CD4-positive, alpha-beta T cell treated with Interleukin-4 for 1 hour (primary cell): ENCODE measurements around the gene KLF7.
A peak's percentile ranks its signal among the peaks of the same experiment; 100 is the strongest.

Experiments used
- DNase-seq, 2 donors: peaks; one replicate each; pipeline ENCODE4 v3.0.0-alpha.2; 2020 to 2022

The KLF7 gene

DNA sequence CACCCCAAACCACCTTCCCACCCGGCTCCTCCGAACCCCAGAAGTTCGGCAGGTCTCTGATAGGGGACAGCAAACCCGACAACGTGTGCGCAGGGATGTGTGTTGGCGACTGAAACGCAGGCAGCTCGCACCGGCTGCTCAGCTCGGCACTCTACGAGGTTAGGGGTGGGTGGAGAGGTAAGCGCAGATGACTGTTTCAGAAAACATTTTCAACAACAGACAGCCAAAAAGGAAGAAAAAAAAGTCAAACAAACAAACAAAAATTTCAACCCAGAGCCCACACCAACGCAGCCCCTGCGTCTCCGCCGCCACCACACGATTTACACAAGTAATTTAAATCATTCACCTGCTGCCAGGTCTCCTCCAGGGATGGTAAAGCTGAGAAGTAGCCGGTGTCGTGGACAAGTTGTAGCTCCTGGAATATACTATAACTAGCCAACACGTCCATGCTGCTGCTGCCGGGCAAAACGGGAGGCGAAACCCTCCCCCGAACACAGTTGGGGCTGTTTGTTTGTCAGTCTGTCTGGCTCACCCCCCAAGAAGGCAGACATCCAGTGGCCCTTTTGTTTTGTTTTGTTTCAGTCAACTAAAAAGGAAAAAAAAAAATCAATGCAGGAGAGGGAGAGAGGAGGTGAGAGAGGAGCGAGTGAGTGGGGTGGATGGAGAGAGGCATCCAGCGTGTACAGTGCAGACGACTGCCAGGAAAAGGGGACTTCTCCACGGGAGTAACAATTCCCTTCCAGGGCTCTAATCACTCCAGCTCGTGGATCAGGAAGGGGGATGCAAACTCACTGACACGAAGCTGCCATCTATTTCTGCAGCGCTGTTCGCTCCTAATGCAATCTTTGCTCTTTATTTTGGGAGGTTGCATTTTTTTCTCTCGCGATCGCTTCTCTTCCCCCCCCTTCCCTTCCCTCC lies at the start of gene KLF7:
Gene KLF7, minus strand, starts transcription at position 828 of the 918 bp plus-strand sequence. Its CDS starts 380 bp downstream, at position 448.
- DNase-seq = peak; percentile 57 to 68

DNA sequence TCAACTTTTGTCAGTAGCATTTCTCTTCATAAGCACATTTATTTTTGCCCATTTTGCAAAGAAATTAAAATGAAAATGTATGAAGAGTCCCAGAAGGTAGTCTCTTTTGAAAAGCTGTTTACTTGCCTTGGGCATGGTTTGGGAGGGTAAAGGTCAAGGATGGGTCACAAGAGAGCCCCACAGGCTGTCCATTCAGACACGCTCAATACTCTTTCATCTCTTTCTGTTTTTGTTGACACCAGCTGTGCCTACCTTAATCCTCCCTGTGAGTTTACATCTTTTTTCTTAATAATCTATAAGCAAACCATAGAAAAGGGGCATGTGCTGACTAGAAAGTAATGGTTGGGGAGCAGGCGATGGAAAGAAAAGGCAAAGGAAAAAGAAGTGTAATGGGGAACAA lies 49.6 kb upstream of the KLF7 start:
- no peak for DNase-seq

DNA sequence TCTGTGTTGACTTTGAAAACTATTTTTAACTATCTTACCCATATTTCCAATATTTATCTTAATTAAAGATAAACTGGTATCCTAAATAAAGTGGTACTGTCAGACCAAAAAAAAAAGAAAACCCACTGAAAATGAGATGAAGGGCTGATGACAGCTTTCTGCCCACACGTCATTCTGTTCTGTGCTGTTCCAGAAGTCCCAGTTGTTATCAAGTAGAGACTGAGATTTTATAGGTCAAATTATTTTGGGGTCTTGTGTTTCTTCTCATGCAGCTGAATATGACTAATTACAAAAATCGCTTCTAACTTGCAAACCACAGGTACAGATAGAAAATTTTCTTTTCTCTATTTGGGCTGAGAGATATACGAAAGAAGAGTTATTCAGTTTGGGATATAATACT lies 48.7 kb upstream of the KLF7 start:
- no peak for DNase-seq

DNA sequence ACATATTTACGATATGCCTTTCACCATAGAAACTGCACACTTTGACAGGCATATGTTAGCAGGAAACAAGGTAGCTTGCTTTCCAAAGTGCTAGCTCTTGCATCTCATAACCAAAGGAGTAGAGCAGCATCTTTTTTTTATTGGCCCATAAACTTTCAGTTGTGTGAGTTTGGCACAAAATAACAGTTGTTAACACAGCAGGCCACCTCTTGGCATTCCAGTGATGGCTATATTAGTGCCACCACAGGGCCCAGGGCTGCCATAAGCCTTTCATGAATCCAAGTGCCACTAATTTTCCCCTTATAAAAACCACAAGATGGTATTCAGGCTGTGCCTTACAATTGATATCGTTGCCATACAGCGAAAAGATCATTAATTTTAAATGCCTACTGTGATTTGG lies 40.3 kb upstream of the KLF7 start:
- no peak for DNase-seq

DNA sequence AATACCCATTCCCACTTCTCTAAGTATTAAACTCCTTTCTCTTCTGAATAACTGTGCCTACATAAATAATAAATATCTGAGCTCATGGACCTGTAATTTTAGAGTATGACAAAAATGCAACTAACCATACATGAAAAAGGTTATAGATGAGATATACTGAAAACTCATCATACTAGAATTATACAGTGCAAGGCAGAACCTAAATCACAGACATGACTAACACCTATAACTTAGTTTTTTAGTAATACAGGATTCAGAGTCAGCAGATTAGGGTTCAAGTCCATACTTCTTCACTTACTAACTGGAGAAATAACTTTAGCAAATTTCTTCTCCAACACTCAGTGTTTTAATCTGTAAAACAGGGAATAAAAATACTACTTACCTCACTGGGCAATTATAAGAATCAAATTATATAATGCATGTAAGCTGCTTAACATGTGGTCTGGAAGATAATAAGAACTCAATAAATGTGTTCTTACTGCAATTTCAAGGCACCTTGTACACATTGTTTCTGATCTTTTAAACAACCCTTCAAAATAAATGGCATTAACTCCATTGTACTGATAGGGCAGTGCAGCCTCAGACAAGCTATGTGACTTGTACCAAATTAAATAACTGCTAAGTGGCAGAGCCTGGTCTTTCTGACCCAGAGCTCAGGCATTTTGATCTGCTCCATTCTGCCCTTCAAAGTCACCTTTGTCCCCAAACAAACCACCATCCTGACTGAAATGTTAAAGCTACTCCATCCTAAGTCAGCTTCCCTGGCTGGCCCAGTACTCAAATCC lies 39.6 kb upstream of the KLF7 start:
- no peak for DNase-seq

DNA sequence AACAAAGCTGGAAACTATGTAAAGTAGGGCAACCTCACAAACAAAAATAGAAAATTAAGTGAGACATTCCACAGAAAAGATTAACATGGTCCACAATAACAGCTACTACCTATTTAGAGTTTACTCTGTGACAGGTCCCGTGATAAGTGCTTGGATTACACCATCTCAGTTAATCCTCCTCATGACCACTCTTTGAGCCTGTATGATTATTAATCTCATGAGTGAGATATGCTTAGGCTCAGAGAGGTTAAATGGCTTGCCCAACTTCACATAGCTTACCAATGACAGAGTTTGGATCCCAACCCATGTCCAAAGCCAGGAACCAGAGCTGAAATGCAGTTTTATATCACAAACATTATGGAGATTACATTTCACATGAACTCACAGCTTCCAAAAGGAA lies 37.3 kb upstream of the KLF7 start:
- no peak for DNase-seq

DNA sequence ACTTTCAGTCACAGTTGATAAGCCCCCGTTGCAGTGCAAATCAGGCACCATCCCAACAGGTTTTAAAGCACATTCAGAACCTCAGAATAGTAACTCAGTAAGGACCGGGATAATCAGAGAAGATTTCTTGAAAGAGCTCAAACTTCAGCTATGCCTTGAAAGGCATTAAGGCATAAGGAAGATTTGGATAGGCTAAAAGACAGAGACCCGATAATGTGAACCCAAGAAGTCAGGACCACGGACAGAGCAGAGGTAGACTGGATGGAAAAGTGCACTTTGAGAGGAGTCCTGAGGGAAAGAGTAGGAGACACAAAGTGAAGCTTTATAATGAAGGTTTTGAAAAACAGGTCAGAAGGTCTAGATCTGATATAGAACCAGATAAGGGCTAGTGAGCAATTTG lies 36.9 kb upstream of the KLF7 start:
- DNase-seq = no peak

DNA sequence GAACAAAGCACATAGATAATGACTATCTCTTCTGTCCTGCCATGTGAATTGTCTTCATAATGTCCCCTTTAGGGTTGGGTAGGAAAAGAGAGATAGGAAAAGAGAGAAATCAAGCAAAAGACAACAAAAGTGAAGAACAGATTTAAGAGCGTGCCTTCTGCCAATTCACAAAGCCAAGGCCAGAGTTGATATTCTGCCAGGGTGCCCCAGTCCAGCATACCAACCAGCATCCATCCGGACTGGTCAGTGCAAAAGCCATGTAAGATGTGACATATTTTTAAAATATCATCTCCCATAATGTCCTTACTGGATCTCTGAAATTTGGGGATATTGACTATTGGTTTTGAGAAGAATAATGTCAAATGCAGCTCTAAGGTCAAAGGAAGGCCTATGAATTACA lies 35.7 kb upstream of the KLF7 start:
- no peak for DNase-seq

DNA sequence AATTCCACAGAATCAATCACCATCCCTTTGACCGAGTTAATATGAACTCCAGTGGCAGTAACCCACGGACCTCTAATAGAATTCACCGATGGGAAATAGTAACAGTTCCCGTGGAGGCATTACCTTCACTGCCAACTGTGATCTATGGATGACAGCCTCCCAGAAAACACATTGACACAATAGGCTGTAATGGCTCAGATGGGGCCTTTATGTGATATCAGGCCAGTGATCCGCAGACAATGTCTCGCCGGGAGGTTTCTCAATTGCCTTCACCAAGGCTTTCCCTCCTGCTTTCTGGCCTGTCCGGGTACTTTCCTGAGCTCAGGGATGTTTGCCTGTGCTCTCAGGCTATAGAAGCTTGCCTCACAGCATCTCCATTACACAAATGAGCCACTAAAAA lies 34.4 kb upstream of the KLF7 start:
- no peak for DNase-seq

DNA sequence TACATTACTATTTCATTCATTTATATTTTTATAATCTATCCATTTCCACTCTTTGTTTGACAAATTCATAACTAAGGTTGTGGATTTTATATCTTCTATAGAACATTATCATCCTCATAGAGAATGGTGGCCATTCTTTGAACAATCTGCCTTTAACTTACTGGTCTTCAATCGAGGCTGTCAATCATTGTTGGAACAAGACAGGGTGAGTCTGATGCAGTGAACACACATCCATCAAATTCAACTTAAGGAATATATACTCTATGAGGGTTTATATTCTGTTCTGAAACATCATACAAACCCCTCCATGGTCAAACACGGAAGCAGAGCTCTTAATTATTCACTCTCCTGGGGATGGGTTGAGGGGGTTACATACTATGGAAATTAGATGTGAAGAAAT lies 28.3 kb upstream of the KLF7 start:
- no peak for DNase-seq

DNA sequence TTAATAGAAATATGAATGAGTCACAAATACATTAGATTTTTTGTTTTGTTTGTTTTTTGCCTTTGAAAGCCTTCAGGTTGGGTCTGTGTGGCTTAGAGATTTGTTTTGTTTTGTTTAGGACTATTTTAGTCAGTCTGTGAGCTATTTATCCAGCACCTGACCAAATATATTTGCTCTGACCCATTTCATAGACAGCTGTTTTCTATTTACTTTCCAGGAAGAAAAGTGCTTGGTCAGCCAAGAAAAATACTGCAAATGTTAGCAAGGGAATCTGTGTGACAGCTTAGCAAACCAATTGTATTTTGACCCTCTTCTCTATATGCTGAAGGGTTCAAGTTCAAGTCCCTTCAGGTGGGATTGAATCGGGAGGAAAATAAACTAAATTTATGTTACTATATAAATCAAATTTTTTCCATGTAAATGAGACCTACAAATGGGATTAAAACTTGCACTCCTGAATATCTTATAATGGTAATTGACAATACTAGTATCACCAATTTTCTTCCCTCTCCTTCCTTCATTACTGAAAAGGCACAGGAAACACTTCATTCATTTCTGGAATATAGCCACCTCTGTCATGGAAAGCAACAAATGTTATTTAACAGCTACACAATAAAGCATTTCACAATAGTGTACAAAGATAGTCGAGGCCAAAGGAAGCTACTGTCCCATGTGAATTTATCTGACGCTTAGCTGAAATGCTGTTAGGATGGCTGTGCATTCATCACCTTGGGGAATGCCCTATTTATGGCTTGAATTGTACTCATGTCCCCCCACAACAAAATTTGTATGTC lies 23.1 kb upstream of the KLF7 start:
- no peak for DNase-seq

DNA sequence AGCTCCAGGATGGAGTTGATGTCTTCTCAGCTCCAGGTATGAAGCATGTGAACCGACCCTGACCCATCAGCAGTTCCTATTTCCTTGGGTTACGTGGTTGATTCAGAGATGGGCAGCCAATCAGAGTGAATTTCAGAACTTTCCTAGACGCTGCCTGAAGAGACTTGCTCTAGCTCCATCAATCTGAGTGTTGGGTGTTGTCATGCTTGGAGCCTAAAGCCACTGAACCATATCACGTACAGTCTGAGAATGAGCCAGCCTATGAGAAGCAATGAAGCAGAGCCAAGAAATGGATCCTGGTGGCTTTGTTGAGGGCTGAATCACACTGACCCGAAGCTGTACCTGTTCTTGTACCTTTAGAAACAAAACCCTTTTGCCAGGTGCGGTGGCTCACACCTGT lies 19.6 kb upstream of the KLF7 start:
- DNase-seq = no peak

DNA sequence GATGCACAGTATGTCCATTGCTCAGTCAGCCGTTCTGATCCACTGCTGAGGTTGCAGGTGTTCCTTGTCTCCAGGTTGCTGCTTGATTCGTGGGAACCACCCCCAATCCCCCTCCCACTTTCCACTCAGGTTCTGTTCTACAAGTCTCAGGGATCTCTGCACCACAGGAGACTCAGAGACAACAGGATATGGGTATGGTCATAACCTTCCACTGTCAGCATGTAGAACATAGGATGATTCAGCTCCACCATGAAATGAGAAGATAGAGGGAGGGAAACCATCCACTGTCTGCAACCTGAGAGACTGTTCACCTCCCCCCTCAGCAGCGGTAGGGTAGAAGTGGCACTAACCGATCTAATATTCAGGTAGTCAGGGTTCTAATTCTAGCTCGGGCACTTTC lies 19.0 kb upstream of the KLF7 start:
- DNase-seq = no peak

DNA sequence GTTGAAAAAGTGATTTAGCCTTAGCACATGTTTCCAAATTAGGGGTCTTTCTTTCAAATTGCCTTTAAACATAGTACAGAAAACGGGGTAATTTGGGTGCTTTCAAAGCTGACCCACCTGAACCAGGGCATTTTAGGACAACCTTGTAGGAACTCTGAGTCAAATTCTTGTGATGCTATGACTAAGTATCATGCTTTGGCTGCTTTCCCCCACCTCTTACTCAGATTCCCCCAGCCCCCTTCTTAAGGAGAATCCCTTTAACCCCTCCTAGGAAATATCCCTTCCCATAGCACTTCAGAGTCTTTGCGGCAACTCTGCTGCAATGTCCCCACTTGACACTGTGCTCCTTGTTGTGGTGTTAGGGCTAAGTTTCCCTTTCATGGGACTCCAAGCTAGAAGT lies 18.6 kb upstream of the KLF7 start:
- DNase-seq = no peak

DNA sequence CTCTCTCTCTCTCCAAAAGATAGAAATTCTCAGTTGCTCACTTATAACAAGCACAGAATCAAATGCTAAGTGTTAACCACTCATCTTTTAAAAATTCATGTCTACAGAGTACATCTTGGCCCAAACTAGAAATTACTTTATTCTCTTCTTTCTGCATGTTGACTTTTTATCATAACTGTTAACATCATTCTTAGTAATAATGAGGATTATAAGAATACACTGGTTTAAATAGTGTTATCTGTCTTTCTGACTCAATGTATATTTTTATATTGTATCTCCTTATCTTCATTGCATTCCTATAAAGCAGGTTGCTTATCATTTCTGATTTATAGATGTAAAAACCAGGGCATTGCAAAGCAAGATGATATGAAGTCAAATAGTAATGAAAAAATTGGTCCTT lies 17.8 kb upstream of the KLF7 start:
- no peak for DNase-seq

DNA sequence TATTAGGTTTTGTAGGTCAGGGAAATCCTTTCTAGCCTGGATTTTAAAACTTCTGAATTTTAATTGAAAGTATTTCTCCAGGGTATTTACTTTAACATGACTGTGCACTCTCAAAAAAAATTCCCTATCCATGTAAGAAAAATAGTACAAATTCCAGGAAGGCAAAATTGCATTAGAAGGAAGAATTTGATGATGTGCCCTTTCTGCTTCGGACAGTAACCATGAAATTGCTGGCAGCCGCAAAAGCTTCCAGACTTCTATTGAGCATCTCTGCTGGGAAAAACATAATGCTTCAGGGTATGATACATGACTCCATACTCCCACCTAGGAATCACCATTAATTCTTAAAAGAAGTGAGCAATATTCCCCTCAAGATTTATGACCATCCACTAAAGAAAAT lies 17.2 kb upstream of the KLF7 start:
- no peak for DNase-seq

DNA sequence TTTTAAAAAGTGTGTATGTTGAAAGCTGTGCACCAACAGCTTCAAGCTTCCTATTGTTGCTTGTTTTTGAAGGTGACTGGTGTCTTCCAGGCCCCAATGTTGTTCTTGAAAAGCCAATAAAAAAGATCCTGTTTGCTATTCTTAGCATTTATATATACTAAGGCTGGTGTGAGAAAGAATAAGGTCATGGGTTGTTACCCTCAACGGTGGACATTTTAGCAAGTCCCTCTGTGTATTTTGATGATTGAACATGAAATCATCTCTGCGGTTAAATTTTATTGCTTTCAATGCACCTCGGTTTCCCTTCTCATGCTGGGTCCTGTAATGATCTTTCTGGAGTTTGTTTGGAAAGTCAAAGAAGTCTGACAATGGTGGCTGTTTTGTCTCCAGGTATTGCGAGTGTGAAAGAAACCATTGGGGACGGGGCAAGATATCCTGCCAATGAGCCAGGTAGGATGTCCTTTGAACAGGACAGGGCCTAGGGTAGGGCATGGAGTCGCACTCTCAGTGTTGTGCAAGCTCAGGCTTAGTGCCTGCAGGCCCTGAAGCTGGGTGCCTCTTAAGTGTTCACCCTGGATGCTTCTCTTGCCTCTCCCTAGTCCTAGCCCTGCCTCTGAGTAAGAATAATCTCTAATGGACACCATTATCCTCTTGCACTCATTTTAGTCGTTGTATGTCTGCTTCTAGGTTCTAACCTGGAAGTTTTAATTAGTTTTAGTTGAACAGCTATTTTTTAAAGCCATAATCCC lies 16.0 kb upstream of the KLF7 start:
- DNase-seq = no peak

DNA sequence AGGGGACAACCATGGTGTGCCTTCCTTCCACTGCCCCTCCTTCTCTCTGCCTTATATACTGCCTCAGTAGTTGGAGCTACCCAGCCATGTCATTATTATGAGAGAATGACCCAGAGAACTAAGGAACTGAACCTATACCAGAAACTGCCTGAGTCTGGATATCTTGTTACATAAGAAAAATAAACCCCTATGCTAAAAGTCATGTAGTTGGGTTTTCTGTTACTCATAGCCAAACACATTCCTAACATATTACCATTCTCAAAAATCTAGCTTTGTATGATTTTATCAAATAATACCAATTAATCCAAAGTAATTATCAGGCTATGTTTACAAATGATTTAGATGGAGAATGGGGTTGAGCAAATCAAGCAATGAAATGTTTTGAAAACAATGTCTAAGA lies 15.0 kb upstream of the KLF7 start:
- no peak for DNase-seq

DNA sequence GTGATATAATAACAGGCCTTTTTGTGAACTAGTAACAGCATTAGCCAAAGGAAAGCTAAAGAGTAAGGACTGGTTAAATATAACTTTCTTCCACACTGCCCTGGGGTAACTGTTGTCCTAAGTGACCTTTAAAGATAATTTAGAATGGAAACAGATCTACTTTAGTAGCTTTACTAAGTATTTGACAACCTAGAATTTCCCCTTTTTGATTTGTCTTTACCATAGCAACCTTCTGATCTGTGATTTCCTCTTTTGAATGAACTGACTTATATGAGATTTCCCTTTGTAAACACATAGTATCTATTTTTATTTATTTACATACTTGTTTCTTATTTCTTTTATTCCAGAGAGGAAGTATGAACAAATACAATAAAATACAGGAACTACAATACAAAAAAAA lies 10.5 kb upstream of the KLF7 start:
- peak in 1 of 2 donors; percentile 19 for DNase-seq

DNA sequence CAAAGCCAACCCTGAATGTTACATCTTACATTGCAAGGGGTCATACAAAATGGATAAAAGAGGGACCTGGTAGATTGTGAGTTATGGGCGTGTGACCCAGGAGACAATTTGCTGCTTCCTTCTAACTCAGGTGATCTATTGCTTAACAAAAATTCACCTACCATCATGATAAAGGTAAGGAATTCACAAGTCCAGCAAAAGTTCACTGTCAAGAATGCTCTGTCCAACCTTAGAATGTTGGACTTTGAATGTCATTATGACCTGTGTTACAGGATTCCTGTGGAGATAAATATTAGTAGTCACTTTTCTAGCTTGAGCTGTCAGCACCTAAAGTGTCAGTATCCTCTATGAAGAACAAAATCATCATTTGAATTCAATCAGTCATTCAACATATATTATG lies 7.9 kb upstream of the KLF7 start:
- no peak for DNase-seq

DNA sequence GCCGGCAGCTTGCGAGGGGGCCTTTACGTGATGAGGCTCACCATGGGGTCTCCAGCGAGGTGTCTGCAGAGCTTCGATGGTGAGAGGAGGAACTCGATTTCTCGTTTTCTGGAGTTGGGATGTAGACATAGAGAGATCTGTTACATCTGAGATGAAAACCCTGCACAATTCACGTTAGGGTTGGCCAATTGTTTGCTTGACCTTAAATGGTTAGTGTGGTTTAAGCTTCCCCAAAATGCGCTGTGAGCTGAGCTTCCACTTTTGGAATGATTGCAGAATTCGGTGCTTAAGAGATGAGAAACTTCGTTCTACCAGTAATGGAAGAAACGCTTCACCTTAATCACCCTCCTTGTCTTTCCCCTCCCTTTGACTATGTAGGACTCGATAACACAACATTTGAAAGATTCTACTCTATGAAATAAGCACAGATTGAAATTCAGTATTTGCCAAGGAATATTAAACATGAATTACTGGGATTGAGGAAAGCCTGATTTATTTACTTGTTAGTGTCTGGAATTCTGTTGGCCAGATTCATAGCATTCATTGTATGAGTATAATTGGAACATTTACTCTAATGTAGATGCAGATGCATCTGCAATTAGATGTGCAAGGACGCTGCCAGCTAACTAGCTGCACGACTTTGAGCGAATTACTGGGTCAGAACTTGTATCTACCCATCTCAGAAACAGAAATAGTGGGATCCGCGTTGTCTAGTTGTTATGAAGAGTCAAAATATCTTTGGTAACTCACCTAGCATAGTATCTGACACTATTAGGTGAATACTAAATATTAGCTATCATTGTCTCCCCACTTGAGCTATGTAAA lies 1.6 kb upstream of the KLF7 start:
- DNase-seq = peak; percentile 44 to 54
